SH-SY5Y (cell line): ENCODE measurements around the gene ROPN1.

Experiments used
- GATA2 ChIP-seq: IDR thresholded peaks from 2 replicates; pipeline ENCODE4 v1.6.1; 2011; ENCODE audit warnings: mild to moderate bottlenecking, low read depth, low read length
- GATA3 ChIP-seq: IDR thresholded peaks from 2 replicates; pipeline ENCODE4 v1.6.1; 2011; ENCODE audit warnings: low read depth, mild to moderate bottlenecking, low read length, moderate library complexity

ROPN1 gene

GRCh38 chr3:123993818-123994217, 1.9 kb upstream of the ROPN1 start:
- no peak for TF ChIP-seq GATA2
- TF ChIP-seq GATA3: no peak

GRCh38 chr3:123986427-123986826, 5.5 kb downstream of the ROPN1 start:
- TF ChIP-seq GATA3 (no peak), GATA2 (no peak)

- no peak for TF ChIP-seq GATA2
Measured at GRCh38 chr3:123984957-123985356, 7.0 kb downstream of the ROPN1 start.

- TF ChIP-seq GATA2: no peak
- no peak for TF ChIP-seq GATA3
Measured at GRCh38 chr3:123984350-123984749, 7.6 kb downstream of the ROPN1 start.

GRCh38 chr3:123980539-123980938, 11.4 kb downstream of the ROPN1 start:
- TF ChIP-seq GATA3 (no peak), GATA2 (no peak)

- TF ChIP-seq GATA2 (no peak), GATA3 (no peak)
Measured at GRCh38 chr3:123971406-123971805, 20.5 kb downstream of the ROPN1 start.

GRCh38 chr3:123961508-123961856, 30.4 kb downstream of the ROPN1 start:
- no peak for TF ChIP-seq GATA3
- TF ChIP-seq GATA2: no peak

- TF ChIP-seq GATA2 (no peak), GATA3 (no peak)
Measured at GRCh38 chr3:123960781-123961507, 31.0 kb downstream of the ROPN1 start, which contains the start of gene CCDC14. CCDC14 (minus strand) TSS chr3:123961229; CDS start chr3:123961173, 56 bp downstream.

- TF ChIP-seq GATA2 (no peak), GATA3 (no peak)
Measured at GRCh38 chr3:123953735-123954134, 38.2 kb downstream of the ROPN1 start.

GRCh38 chr3:123952844-123953520, 38.9 kb downstream of the ROPN1 start:
- TF ChIP-seq GATA3 (no peak), GATA2 (no peak)

GRCh38 chr3:123951522-123952447, 40.1 kb downstream of the ROPN1 start:
- TF ChIP-seq GATA2: no peak
- no peak for TF ChIP-seq GATA3

GRCh38 chr3:123949641-123950040, 42.3 kb downstream of the ROPN1 start:
- no peak for TF ChIP-seq GATA2
- no peak for TF ChIP-seq GATA3

- TF ChIP-seq GATA3 (no peak), GATA2 (no peak)
Measured at GRCh38 chr3:123948449-123948848, 43.5 kb downstream of the ROPN1 start.

GRCh38 chr3:123947482-123947881, 44.4 kb downstream of the ROPN1 start:
- no peak for TF ChIP-seq GATA2
